ENCODE data around the gene PSEN1.

GRCh38 chr14:73258845-73259611 lies 122.7 kb downstream of the PSEN1 start:
- TF ChIP-seq CTCF (IDR thresholded peaks at IDR 0.05) (no peak), POLR2A (IDR thresholded peaks at IDR 0.05) (no peak)
